ENCODE results near the gene MATN1.

The MATN1 gene

GRCh38 chr1:30712583-30712982 is 10.8 kb downstream of the MATN1 start:
- no peak overlapping the region for H3K27ac Mint-ChIP-seq

GRCh38 chr1:30710407-30710806 is 13.0 kb downstream of the MATN1 start:
- Mint-ChIP-seq H3K27me3 (peaks cover 3% of the 10 kb centered on the region), H3K36me3 (peaks cover 4% of the 10 kb centered on the region), H3K27ac (no peak overlapping the region), H3K9me3 (ENCODE audit: low read depth) (no peaks in the 10 kb centered on the region), H3K4me1 (ENCODE audit: low read depth) (peaks cover 2% of the 10 kb centered on the region), H3K4me3 (no peak overlapping the region)

More at GRCh38 chr1:30712583-30712982, 10.8 kb downstream of the MATN1 start:
- Mint-ChIP-seq H3K4me3 (no peak overlapping the region), H3K4me1 (ENCODE audit: low read depth) (peaks cover 5% of the 10 kb centered on the region), H3K9me3 (ENCODE audit: low read depth) (no peaks in the 10 kb centered on the region), H3K27me3 (peaks cover 1% of the 10 kb centered on the region), H3K36me3 (peaks cover 7% of the 10 kb centered on the region)

- Mint-ChIP-seq H3K36me3 (no peaks in the 10 kb centered on the region), H3K27ac (no peak overlapping the region), H3K4me1 (ENCODE audit: low read depth) (peaks cover 2% of the 10 kb centered on the region), H3K9me3 (ENCODE audit: low read depth) (no peaks in the 10 kb centered on the region), H3K4me3 (no peak overlapping the region), H3K27me3 (peaks cover 3% of the 10 kb centered on the region)
Observed at GRCh38 chr1:30708361-30708728, 15.0 kb downstream of the MATN1 start.

- H3K4me3 Mint-ChIP-seq, result no peak overlapping the region
- no peaks in the 10 kb centered on the region for H3K9me3 Mint-ChIP-seq (ENCODE audit: low read depth)
- no peak overlapping the region for H3K27ac Mint-ChIP-seq
- H3K4me1 Mint-ChIP-seq (ENCODE audit: low read depth), result peaks cover 2% of the 10 kb centered on the region
- H3K36me3 Mint-ChIP-seq, result no peaks in the 10 kb centered on the region
- H3K27me3 Mint-ChIP-seq, result peaks cover 3% of the 10 kb centered on the region
Observed at GRCh38 chr1:30707412-30708360, 15.7 kb downstream of the MATN1 start.

- Mint-ChIP-seq H3K27ac (no peak overlapping the region), H3K27me3 (peaks cover 3% of the 10 kb centered on the region), H3K4me3 (no peak overlapping the region), H3K36me3 (no peaks in the 10 kb centered on the region), H3K9me3 (ENCODE audit: low read depth) (no peaks in the 10 kb centered on the region), H3K4me1 (ENCODE audit: low read depth) (peaks cover 2% of the 10 kb centered on the region)
Observed at GRCh38 chr1:30706528-30706927, 16.9 kb downstream of the MATN1 start.

GRCh38 chr1:30705698-30706097 is 17.7 kb downstream of the MATN1 start:
- Mint-ChIP-seq H3K9me3 (ENCODE audit: low read depth) (no peaks in the 10 kb centered on the region), H3K27me3 (peaks cover 3% of the 10 kb centered on the region), H3K4me1 (ENCODE audit: low read depth) (peaks cover 2% of the 10 kb centered on the region), H3K27ac (no peak overlapping the region), H3K4me3 (no peak overlapping the region), H3K36me3 (no peaks in the 10 kb centered on the region)

GRCh38 chr1:30704765-30705509 is 18.4 kb downstream of the MATN1 start:
- Mint-ChIP-seq H3K9me3 (ENCODE audit: low read depth) (no peaks in the 10 kb centered on the region), H3K27ac (no peak overlapping the region), H3K27me3 (peaks cover 3% of the 10 kb centered on the region), H3K4me3 (no peak overlapping the region), H3K4me1 (ENCODE audit: low read depth) (peaks cover 2% of the 10 kb centered on the region), H3K36me3 (no peaks in the 10 kb centered on the region)

- Mint-ChIP-seq H3K27ac (no peak overlapping the region), H3K27me3 (peaks cover 3% of the 10 kb centered on the region), H3K36me3 (no peaks in the 10 kb centered on the region), H3K4me1 (ENCODE audit: low read depth) (peaks cover 2% of the 10 kb centered on the region), H3K4me3 (no peak overlapping the region), H3K9me3 (ENCODE audit: low read depth) (no peaks in the 10 kb centered on the region)
Observed at GRCh38 chr1:30704271-30704670, 19.1 kb downstream of the MATN1 start.

GRCh38 chr1:30702823-30703222 is 20.6 kb downstream of the MATN1 start:
- Mint-ChIP-seq H3K9me3 (ENCODE audit: low read depth) (no peaks in the 10 kb centered on the region), H3K27ac (no peak overlapping the region), H3K4me1 (ENCODE audit: low read depth) (no peaks in the 10 kb centered on the region), H3K27me3 (peaks cover 2% of the 10 kb centered on the region), H3K4me3 (no peak overlapping the region), H3K36me3 (no peaks in the 10 kb centered on the region)

GRCh38 chr1:30701258-30701633 is 22.1 kb downstream of the MATN1 start:
- Mint-ChIP-seq H3K4me3 (no peak overlapping the region), H3K9me3 (ENCODE audit: low read depth) (no peaks in the 10 kb centered on the region), H3K27ac (no peak overlapping the region), H3K27me3 (no peaks in the 10 kb centered on the region), H3K4me1 (ENCODE audit: low read depth) (no peaks in the 10 kb centered on the region), H3K36me3 (no peaks in the 10 kb centered on the region)

- Mint-ChIP-seq H3K27me3 (no peaks in the 10 kb centered on the region), H3K36me3 (no peaks in the 10 kb centered on the region), H3K27ac (no peak overlapping the region), H3K4me1 (ENCODE audit: low read depth) (no peaks in the 10 kb centered on the region), H3K4me3 (no peak overlapping the region), H3K9me3 (ENCODE audit: low read depth) (no peaks in the 10 kb centered on the region)
Observed at GRCh38 chr1:30700528-30701257, 22.7 kb downstream of the MATN1 start.

- H3K27ac Mint-ChIP-seq, result no peak overlapping the region
- H3K4me1 Mint-ChIP-seq (ENCODE audit: low read depth), result no peaks in the 10 kb centered on the region
- no peaks in the 10 kb centered on the region for H3K27me3 Mint-ChIP-seq
- H3K9me3 Mint-ChIP-seq (ENCODE audit: low read depth), result no peaks in the 10 kb centered on the region
- H3K4me3 Mint-ChIP-seq, result no peak overlapping the region
- no peaks in the 10 kb centered on the region for H3K36me3 Mint-ChIP-seq
Observed at GRCh38 chr1:30699762-30700161, 23.6 kb downstream of the MATN1 start.

GRCh38 chr1:30698401-30698981 is 24.9 kb downstream of the MATN1 start:
- Mint-ChIP-seq H3K9me3 (ENCODE audit: low read depth) (no peaks in the 10 kb centered on the region), H3K36me3 (no peaks in the 10 kb centered on the region), H3K4me1 (ENCODE audit: low read depth) (no peaks in the 10 kb centered on the region), H3K27me3 (no peaks in the 10 kb centered on the region), H3K27ac (no peak overlapping the region), H3K4me3 (no peak overlapping the region)

GRCh38 chr1:30697571-30698376 is 25.6 kb downstream of the MATN1 start:
- Mint-ChIP-seq H3K4me3 (no peak overlapping the region), H3K36me3 (no peaks in the 10 kb centered on the region), H3K9me3 (ENCODE audit: low read depth) (no peaks in the 10 kb centered on the region), H3K27me3 (no peaks in the 10 kb centered on the region), H3K4me1 (ENCODE audit: low read depth) (no peaks in the 10 kb centered on the region), H3K27ac (no peak overlapping the region)
